CD4-positive, alpha-beta T cell treated with Interleukin-4 for 4 hours (primary cell): ENCODE data around the gene ZNF79.
"Not testable (repeated sequence)": the region's sequence is repeated elsewhere in the genome, so short reads cannot be mapped to it uniquely, and the experiment has no call there.

Experiments used
- DNase-seq: peaks from one replicate; pipeline ENCODE4 v3.0.0-alpha.2; 2020

The ZNF79 gene

DNA sequence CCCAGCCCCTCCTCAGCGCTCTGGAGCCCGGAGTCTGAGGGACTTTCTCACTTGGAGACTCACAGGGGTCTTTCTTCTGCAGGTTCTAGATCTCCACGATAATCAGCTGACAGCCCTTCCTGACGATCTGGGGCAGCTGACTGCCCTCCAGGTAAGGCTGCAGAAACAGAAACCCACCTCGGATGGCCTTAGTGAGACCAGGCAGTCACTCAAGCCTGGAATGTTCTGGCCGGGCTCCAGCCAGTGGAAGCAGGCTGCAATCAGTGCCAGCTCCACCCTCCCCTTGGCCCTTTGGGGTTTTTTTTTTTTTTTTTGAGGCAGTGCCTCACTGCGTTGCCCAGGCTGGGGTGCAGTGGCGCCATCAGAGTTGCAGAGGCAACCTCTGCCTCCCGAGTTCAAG lies 34.7 kb downstream of the ZNF79 start:
- DNase-seq, result no peak

DNA sequence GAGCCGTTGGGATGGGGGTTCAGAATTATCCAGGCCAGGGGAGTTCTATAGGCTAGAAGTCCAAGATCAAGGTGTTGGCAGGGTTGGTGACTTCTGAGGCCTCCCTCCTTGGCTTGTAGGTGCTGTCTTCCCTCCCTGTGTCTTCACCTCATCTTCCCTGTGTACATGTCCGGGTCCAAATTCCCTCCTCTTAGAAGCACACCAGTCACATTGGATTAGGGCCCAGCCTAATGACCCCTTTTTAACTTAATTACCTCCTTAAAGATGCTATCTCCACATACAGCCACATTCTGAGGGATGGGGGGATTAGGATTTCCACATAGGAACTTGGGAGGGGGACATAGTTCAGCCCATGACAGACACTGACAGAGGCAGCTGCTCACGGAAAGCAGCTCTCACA lies 39.2 kb downstream of the ZNF79 start:
- no peak for DNase-seq

DNA sequence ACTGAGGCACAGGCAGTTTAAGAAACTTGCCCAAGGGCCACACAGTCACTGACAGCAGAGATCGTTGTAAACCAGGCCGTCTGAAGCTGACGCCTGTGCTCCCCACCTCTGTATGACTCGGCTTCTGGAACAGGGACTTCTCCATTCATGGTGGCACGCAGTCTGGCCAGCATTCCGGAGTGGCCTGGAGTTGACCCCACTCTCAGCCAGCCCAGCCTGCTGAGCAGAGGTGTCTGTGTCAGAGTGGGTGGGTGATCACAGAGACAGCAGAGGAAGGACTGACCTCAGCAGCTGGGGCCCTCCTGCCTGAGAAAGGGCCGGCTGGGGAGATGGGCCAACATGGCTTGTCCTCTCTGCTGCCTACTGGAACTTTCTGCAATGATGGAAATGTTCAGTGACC lies 39.7 kb downstream of the ZNF79 start:
- DNase-seq, result no peak

DNA sequence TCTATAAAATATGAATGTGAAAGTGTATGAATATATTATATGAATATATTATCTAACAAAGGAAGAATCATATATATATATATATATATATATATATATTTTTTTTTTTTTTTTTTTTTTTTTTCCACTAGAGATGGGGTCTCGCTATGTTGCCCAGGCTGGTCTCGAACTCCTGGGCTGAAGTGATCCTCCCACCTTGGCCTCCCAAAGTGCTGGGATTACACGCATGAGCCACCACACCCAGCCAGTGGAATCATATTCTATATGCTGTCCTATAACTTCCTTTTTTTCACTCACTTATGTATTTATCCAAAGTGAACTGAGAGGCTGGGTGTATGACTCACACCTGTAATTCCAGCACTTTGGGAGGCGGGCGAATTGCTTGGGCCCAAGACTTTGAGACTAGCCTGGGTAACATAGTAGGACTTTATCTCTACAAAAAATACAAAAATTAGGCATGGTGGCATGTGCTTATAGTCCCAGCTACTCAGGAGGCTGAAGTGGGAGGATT lies 42.3 kb downstream of the ZNF79 start:
- not testable (repeated sequence) for DNase-seq

DNA sequence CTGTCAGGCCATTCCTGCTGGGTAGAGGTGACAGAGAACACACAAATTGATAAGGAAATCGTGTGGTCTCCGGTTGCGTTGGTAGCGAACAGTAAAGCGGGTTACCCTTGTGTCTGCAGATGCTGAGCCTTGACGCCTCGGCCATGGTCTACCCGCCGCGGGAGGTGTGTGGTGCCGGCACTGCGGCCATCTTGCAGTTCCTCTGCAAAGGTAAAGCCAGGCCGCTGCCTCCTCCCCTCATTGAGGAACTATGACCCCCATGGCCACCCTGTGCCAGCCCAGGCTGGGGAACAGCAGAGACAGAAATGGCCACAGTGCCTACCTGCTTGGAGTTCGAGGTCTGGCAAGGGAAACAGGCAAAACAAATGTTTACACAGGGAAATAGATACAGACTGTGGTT lies 43.4 kb downstream of the ZNF79 start:
- DNase-seq, result no peak

DNA sequence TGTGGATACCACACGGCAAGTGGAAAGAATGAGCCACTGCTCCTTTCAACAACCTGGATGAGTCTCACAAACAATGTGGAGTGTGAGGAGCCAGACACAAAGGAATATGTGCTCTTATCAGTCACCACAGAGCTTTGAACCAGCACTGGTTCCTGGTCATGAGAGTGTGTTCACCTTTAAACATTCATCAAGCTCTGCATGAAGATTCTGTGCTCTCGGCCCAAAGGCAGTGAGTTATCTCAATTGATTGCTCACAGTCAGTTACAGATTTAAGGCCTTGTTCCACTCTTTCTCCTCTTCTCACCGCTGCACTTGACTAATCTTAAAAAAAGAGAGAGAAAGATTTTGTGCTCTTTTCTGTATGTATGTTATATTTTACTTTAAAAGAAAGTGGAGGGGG lies 46.5 kb downstream of the ZNF79 start:
- no peak for DNase-seq

DNA sequence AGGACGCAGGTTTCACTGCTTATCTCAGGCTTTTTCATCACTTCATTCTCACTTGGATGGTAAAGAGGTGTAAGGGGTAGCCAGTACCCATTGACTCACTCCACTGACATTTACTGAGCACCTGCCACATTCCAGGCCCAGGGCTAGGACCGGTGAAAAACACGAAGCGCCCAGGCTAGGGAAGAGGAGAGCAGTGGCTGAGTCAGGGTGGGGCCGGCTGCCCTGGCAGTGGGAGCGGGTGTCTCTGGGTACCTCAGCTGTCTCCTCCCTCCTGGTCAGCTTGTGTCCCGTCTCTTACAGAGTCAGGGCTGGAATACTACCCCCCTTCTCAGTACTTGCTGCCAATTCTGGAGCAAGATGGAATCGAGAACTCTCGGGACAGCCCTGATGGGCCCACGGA lies 49.3 kb downstream of the ZNF79 start:
- DNase-seq, result no peak

DNA sequence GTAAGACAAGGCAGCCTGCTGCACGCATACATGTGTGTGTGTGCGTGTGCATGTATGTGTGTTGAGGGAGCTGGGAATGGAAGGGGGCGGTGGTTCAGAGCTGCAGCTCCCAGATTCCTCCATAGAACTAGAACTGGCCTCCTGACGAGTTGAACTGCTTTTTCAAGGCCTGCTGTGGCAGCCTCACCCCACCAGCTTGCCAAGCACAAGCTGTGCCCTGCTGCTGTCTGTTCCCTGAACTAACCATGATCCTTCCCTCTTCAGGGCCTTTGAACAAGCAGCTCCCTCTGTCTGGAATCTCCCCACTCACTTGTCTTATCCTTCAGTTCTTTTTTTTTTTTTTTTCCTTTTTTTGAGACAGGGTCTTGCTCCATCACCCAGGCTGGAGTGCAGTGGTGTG lies 49.8 kb downstream of the ZNF79 start:
- no peak for DNase-seq

DNA sequence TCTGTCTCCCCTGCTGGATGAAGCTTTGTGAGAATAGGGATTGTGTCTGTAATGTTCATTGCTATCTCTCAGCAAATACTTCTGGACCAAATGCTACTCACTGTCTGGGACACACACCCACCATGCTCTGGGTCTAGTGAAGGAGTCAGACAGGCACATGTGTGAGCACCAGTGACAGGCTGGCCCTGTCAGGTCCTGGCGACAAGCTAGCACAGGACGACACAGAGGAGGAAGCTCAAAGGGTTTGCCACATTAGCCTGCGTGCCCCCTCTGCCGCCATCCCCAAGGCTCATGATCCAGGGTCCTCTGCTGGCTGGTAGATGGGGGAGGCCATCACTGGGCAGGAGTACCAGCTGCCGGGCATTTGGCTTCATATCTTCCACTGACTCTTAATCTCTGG lies 50.4 kb downstream of the ZNF79 start:
- no peak for DNase-seq

DNA sequence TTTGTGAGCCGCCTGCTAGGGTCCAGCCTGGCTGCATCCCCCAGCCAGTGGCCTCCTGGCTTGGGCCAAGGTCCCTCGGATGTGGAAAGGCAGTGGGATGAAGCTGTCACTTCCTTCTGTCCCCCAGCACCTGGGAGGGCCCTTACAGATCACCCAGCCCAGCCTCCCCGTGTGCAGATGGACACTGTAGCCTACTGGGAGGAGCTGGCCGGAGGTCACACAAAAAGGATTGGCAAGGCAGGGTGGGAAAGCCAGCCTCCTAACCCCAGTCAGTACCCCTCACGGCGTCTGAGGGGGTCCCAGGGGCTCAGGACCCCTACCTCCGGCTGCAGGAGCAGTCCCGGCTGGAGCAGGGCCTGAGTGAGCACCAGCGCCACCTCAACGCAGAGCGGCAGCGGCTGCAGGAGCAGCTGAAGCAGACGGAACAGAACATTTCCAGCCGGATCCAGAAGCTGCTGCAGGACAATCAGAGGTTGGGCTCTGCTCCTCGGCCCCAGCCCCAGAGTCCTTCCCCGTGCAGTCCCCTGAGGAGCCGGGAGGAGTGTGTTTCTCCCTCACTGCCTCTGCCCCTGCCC lies 55.4 kb downstream of the ZNF79 start:
- no peak for DNase-seq

DNA sequence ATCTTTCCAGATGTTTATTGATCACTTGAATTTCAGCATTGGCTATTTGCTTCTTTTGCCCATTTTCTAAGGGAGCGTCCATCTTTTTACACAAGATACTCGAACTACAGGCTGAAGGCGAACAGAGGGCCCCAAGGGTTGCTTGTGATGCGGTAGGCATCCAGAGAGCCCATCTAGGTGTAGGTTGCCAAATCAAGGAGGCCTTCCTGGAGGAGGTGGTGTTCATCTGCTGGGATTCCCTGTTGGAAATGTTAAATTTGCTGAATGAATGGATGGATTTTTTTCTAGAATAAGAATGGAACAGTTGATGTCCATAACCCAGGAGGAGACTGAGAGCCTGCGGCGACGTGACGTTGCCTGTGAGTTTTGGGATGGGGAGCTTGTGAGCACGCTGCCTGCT lies 58.5 kb downstream of the ZNF79 start:
- no peak for DNase-seq

DNA sequence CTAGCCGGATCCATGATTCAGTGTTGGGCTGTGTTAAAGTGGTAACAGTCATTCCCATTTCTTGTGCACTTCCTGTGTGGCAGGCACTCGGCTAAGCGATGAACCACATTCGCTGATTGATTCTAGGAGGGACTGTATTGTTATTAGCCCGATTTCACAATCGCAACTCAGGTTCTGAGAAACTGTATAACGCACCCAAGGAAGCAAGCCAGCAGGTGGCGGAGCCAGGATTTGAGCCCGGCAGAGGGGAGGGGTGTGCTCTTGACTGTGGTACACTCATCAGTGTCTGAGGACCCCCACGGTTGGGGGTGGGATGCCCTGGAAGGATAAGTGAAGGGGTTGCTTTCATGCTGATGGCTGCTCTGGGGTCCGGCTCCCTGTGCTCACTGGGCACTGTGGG lies 61.8 kb downstream of the ZNF79 start:
- no peak for DNase-seq

DNA sequence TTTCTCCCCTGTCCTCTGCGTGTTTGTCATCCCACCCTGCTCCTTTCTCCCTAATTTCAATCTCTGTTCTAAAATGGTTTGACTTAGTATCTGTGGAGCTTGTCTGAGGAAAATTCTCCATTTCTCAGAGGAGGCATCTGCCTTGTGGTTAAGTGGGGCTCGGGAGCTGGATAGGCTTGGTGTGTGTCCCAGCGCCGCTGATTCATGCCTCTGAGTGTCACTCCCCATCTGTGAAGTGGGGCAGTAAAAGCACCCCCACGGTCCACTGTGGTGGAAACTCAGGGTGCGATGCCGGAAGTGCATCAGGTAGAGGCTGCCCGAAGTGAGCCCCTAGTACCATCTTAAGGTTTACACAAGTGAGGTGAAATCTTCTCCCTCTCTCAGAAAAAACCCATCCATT lies 64.8 kb downstream of the ZNF79 start:
- no peak for DNase-seq

DNA sequence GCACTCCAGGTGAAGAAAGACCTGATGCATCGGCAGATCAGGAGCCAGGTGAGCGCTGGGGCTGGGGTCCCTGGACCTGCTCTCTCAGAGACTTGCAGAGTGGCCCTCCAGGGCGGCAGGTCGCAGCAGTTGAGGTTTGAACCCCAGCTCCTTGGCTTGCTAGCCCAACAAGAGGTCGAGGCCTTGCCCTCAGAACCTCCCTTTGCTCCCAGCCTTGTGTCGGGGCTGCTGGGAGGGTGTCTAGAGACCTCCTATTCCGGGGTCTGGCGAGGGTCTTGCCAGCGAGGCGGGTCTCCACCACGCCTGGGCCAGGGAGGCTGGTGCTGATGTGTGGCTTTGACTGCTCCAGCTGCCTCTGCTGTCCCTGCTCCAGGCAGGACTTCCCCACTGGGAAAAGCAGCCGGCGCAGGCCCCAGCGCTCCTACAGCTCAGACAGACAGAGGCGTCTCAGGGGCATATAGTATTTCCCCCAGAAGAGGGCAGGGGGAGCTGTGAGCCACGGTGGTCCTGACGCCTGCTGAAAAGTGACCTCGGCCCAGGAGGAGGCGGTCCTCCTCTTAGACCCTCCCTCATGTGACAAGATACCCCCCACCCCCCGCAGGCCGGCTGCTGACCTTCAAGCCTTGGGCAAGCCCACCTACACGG lies 65.4 kb downstream of the ZNF79 start:
- no peak for DNase-seq

DNA sequence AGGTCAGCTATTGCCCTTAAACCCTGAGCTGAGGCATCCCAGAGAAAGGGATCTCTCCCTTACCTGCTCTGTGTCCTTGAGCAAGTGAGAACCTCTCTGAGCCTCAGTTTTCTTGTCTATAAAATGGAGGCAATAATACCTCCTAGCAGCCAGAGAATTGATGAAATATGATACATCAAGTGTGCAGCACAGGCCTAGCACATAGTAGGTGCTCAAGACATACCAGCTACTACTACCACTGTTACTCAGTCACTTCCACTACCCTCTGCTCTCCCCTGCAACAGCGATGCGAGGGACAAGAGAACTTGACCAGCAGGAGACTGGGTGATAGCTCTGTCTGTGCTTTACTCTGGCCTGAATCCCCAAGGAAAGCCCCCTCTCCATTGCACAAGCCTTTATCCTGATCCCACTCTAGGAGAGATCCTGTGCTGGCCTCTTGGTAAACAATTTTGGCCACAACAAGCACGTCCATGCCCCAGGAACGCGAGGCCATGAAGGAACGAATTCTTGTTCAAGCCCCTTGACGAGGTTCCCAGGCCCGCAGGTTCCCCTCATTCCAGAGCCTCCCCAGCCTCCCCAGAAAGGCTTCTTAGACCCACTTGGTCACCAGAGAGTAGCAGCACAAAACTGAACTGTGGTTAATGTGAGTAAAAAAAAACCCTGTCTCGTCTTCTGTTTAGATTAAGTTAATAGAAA lies 66.5 kb downstream of the ZNF79 start:
- DNase-seq, result no peak

DNA sequence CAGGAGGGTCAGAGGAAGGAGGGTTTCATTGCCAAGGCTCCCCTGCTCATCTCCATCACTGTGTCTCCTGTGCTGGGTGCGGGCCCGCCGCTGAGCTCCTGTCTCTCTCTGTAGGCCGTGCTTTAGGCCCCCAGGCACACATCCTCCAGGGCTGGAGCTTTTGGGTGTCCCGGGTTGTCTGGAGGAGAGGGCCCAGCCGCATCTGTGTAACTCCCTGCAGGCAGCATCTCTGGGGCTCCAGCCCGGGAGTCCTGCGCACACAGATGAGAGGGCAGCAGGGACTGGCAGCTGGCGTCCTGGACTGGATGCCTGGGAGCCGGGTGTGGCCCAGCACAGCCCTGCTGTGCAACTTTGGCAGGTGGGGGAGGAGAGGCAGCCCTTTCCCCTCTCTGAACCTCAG lies 67.3 kb downstream of the ZNF79 start:
- DNase-seq, result no peak

DNA sequence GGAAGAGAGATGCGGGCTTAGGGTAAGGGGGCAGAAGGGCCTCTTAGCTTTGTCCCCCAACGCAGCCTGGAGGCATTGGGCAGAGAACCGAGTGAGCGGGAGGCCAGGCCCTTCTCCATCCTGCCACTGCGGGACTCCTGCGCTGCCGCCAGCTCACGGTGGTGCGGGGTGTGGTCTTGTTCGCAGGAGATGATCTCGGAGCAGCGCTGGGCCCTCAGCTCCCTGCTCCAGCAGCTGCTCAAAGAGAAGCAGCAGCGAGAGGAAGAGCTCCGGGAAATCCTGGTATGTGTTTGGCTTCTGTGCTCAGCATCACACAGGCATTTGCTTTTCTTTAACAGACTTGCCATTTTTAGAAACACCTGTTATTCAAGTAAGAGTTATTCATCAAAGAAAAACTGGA lies 68.4 kb downstream of the ZNF79 start:
- no peak for DNase-seq

DNA sequence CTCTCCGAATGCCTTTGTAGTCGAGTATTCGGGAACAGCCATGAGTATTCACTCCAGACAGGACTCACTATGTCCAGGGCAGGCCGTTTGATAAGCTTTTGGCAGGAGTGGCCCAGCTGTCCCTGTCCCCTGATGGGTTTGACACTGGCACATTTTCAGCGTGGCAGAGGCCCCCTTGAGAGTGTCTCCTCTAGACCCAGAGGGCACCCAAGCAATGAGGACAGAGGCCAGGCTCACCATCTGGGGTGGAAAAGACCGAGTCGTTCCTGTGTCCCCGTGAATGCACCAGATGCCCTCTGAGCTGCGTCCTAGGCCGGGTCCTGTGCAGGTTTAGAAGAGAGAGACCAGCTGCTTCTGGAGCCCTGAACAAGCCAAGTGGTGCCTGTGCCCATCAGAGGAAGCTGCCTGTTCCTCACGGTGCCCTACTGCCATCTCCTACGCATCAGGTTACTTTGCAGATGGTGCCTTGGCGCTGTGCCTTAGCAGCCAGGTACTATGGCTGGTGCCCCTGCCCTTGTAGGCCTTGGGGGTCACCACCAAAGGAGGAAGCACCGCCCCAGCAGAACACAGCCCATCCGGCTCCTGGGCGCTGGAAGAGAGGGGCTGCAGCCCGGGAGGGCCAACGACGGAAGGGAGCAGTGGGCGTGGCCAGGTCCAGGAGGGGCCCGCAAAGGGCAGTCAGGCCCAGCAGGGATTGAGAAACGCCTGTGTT lies 69.6 kb downstream of the ZNF79 start:
- DNase-seq, result no peak

DNA sequence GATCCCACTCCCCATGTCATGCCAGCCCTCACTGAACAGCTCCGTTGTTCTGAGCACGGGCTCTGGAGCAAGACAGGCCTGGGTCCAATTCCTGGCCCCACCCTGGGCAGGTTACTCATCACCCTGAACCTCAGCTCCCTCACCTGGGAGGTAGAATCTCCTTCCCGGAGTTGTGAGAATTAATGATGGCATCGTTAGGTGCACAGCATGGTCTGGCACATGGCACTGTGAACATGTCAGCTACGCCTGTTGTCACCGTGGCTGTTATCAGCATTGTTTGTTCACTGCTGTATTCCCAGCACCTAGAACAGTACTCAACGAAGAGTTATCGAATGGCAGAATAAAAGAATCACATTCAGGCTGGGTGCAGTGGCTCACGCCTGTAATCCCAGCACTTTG lies 70.1 kb downstream of the ZNF79 start:
- DNase-seq, result no peak
